ENCODE results near the gene ZWILCH. TPM values are rescaled to one million over a fixed set of nuclear protein-coding genes. Genes with fewer than 3 reads are reported as not detected.
"Not testable (repeated sequence)": the region's sequence is repeated elsewhere in the genome, so short reads cannot be mapped to it uniquely, and the experiment has no call there.

Gene ZWILCH
- total RNA-seq, 1 donor: 19.9 TPM

- H3K4me3 ChIP-seq (ENCODE audit: low read depth, low read length): no peak overlapping the region
- no peak for TF ChIP-seq CTCF (IDR thresholded peaks at IDR 0.05; ENCODE audit: insufficient read depth, low read depth, low read length)
- peak; percentile 23 for DNase-seq (ENCODE audit: low read depth)
Observed at GRCh38 chr15:66581972-66582537, 76.9 kb downstream of the ZWILCH start.

DNA sequence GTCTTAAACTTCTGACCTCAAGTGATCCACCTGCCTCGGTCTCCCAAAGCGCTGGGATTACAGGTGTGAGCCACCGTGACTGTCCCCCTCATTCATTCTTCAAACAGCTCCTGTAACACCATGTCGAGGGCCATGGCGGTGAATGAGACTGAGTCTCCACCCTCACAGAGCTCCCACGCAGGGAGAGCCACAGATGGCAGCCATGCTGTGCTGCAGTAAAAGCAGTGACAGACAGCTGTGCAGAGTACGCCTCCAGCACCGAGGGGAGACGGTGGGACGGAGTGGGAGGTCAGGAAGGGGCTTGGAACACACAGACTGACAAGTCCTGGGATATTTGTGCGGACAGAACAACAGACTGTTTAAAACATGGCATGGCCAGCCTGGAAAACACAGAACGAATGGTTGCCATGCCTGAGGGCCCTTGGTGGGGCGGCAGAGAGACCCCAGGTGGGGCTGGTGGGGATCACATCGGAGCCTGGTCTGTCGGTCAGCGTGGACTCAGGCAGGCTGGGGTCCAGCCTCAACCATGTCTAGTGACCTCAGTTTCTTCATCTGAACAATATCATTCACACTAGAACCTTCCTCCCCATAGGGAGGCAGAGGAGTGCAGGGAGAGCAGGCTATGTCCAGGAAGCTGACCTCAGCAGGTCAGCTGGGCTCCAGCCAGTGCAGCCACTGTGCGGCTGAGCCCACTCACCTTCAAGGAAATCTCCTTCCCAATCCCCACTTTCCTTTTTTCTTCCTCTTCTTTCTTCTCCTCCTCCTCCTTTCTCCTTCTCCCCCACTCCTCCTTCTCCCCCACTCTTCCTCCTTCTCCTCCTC is 81.2 kb downstream of the ZWILCH start:
- H3K4me3 ChIP-seq (ENCODE audit: low read depth, low read length): no peak overlapping the region
- DNase-seq (ENCODE audit: low read depth): no peak
- TF ChIP-seq CTCF (IDR thresholded peaks at IDR 0.05; ENCODE audit: insufficient read depth, low read depth, low read length): no peak

DNA sequence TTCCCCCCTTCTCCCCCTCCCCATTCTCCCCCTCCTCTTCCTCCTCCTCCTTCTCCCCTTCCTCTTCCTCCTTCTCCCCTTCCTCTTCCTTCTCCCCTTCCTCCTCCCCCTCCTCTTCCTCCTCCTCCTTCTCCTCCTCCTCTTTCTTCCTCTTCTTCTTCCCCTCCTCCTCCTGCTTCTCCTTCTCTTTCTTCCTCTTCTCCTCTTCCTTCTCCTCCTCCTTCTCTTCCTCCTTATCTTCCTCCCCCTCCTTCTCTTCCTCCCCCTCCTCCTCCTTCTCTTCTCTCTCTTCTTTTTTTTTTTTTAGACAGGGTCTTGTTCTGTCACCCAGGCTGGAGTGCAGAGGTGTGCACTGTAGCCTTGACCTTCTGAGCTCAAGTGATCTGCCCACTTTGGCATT is 81.9 kb downstream of the ZWILCH start:
- no peak for TF ChIP-seq CTCF (IDR thresholded peaks at IDR 0.05; ENCODE audit: insufficient read depth, low read depth, low read length)

DNA sequence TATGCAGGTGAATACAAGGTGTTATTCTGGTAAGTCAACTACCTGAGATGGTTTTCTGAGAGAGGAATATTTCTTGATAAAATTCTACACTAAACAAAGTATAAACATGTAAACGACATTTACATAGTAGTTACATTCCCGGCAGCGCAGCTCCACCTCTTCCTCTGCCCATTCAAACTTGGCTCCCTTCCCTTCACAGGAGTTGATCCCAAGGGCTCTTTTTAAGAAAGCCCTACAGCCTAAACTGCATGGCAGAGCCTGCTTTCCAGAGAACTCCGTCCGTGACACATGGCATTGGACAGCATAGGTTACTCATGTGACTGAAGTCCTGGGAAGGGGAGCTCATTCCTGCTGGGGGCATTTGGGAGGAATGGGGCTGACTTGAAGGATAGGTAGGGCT is 82.6 kb downstream of the ZWILCH start:
- no peak overlapping the region for H3K4me3 ChIP-seq (ENCODE audit: low read depth, low read length)
- DNase-seq (ENCODE audit: low read depth): no peak
- TF ChIP-seq CTCF (IDR thresholded peaks at IDR 0.05; ENCODE audit: insufficient read depth, low read depth, low read length): no peak

More for the DNA sequence above, 81.9 kb downstream of the ZWILCH start:
- no peak for DNase-seq (ENCODE audit: low read depth)
- no peak overlapping the region for H3K4me3 ChIP-seq (ENCODE audit: low read depth, low read length)

- H3K4me3 ChIP-seq (ENCODE audit: low read depth, low read length): no peak overlapping the region
- no peak for DNase-seq (ENCODE audit: low read depth)
- TF ChIP-seq CTCF (IDR thresholded peaks at IDR 0.05; ENCODE audit: insufficient read depth, low read depth, low read length): peak; percentile 5
Observed at GRCh38 chr15:66588537-66588936, 83.4 kb downstream of the ZWILCH start.

DNA sequence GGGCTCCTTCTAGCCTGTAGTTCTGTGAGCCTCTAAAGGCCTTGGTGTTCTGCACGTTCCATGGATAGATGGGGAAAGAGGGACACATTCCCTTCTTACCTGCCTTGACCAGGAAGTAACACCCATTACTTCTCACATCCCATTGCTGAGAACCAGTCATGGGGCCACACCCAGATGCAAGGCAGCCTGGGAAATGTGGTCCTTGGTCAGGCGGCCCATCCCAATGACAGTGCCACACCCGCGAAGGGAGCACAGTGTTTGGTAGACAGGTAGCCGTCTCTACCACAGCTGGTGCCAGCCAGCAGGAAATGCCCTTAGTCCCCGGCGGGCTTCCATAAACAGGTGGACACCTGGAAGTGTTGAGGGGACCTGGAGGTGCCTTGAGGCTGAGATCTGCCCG is 83.8 kb downstream of the ZWILCH start:
- no peak for DNase-seq (ENCODE audit: low read depth)
- TF ChIP-seq CTCF (IDR thresholded peaks at IDR 0.05; ENCODE audit: insufficient read depth, low read depth, low read length): no peak
- H3K4me3 ChIP-seq (ENCODE audit: low read depth, low read length): no peak overlapping the region

GRCh38 chr15:66589429-66589828 is 84.3 kb downstream of the ZWILCH start:
- not testable (repeated sequence) for H3K4me3 ChIP-seq (ENCODE audit: low read depth, low read length); DNase-seq (ENCODE audit: low read depth)
